Esophagus muscularis mucosa (tissue), 3 donors: ENCODE results near the gene LRRC43.

Source experiments
- POLR2A ChIP-seq: fragments of 450-650 bp; IDR thresholded peaks from one replicate; pipeline ENCODE4 v1.6.1; 2017; ENCODE audit warnings: antibody characterized with exemption, moderate library complexity, mild to moderate bottlenecking, low read depth
- TF ChIP-seq, protein P1 (sequence below), 3 experiments: fragments of 200-600 bp in 2 of 3; fragments of 450-650 bp in 1 of 3; sonication (generic) in 2 of 3; IDR thresholded peaks; one replicate each; pipeline ENCODE4 v1.5.1; 2017 to 2019; ENCODE audit warnings: antibody characterized with exemption in 3 of 3, mild to moderate bottlenecking in 2 of 3, moderate library complexity in 1 of 3

DNA sequence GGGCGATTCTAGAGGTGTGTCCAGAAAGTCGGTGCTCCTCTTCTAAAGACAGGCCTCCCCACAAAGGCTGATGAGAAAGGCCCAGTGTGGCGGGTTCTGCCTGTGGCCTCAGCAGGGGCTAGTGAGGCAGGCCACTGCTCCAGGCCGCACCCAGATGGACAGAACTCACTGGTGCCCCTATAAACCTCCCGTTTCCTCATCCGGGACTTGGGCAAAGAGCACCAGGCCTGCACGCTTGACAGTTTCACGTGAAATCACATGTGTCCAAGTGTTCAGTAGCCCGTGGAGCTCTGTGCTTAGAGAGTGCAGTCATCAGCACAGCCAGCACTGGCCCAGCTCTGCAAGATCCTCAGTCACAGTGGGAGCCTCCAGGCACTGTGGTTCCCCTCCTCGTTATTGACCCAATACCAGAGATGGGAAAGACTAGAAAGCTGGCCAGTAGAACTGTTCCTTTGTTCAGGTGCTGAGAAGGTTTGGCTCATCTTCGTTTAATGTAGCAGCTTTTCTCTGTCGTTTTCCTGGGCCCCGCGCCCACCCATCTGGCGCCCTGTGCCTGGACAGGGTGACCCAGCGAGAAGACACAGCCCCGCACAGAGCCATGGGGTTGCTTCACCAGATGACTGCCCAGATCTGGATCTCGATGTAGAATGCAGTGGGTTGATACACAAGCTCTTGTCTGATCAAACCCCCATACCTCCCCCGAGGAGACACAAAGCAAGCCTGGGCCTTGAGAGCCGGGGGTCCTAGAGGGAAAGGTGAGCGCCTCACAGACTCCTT lies 35.2 kb upstream of the LRRC43 start:
- TF ChIP-seq, protein P1, sequence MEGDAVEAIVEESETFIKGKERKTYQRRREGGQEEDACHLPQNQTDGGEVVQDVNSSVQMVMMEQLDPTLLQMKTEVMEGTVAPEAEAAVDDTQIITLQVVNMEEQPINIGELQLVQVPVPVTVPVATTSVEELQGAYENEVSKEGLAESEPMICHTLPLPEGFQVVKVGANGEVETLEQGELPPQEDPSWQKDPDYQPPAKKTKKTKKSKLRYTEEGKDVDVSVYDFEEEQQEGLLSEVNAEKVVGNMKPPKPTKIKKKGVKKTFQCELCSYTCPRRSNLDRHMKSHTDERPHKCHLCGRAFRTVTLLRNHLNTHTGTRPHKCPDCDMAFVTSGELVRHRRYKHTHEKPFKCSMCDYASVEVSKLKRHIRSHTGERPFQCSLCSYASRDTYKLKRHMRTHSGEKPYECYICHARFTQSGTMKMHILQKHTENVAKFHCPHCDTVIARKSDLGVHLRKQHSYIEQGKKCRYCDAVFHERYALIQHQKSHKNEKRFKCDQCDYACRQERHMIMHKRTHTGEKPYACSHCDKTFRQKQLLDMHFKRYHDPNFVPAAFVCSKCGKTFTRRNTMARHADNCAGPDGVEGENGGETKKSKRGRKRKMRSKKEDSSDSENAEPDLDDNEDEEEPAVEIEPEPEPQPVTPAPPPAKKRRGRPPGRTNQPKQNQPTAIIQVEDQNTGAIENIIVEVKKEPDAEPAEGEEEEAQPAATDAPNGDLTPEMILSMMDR (IDR thresholded peaks at IDR 0.05), result no peak
- no peak for TF ChIP-seq POLR2A
